ENCODE data around the gene BRAP.
"Not testable (repeated sequence)": the region's sequence is repeated elsewhere in the genome, so short reads cannot be mapped to it uniquely, and the experiment has no call there.

The BRAP gene, protein sequence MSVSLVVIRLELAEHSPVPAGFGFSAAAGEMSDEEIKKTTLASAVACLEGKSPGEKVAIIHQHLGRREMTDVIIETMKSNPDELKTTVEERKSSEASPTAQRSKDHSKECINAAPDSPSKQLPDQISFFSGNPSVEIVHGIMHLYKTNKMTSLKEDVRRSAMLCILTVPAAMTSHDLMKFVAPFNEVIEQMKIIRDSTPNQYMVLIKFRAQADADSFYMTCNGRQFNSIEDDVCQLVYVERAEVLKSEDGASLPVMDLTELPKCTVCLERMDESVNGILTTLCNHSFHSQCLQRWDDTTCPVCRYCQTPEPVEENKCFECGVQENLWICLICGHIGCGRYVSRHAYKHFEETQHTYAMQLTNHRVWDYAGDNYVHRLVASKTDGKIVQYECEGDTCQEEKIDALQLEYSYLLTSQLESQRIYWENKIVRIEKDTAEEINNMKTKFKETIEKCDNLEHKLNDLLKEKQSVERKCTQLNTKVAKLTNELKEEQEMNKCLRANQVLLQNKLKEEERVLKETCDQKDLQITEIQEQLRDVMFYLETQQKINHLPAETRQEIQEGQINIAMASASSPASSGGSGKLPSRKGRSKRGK

DNA sequence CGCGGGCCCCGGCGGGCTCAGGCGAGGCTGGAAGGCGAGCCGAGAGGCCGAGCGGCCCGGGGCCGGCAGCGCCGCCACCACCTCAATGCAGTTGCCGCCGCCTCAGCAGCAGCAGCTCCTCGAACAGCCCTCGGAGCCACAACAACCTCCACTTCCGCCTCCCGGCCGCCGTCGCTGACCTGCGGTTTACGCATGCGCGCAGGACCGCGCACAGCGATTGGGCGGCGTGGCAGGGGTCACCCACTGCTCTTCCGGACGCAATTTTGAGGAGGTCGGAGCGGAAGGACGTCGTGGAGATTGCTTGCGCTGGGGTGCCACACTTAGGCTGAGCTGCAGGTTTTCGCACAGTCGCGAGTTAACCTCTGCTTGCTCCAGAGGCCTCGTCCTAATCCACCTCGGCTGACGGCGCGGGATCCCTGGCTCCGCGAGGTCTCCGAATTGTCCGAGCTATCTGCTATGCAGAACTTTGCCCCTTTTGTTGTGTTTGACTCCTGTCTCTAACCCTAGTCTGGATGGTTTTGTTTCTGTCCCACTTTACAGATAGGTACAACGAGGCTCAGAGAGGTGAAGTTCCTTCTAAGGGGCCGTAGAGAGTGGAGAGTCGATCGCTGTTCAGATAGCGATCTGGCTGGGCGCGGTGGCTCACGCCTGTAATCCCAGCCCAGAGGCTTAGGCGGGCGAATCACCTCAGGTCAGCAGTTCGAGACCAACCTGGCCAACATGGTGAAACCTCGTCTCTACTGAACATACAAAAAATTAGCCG, at the start of gene BRAP, which contains the start of gene ACAD10:
TSS of gene BRAP (minus strand) at position 146 of the 763 bp plus-strand sequence. CDS start 164 bp downstream, outside the sequence.
TSS of gene ACAD10 (plus strand) at position 243 of the 763 bp plus-strand sequence. CDS start 6,657 bp downstream, outside the sequence.
- DNase-seq: peak; percentile 64

DNA sequence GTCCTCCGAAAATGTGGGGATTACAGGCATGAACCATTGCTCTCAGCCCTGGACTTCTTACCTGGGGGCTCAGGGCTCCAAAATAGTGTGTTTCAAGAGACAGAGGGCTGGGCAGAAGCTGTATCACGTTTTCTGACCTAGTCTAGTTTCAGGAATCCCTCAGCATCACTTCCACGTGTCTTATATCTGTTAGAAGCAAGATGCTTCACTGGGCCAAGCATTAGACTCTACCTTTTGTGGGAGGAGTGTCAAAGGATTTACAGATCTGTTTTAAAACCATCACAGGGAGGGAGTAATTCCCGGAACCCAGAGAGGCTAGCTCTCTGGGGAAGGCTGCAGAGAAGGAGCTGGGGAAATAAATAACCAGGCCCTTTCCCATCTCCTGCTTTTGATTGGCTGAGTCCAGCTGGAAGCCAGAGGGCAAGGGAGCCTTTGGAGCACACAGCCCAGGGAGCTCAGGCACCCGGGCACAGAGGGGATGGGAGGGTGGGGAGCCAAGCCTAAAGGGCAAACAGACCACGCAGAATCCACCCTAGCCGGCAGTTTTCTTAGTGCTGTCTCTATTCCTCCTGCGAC, 47.7 kb upstream of the BRAP start:
- DNase-seq: no peak

DNA sequence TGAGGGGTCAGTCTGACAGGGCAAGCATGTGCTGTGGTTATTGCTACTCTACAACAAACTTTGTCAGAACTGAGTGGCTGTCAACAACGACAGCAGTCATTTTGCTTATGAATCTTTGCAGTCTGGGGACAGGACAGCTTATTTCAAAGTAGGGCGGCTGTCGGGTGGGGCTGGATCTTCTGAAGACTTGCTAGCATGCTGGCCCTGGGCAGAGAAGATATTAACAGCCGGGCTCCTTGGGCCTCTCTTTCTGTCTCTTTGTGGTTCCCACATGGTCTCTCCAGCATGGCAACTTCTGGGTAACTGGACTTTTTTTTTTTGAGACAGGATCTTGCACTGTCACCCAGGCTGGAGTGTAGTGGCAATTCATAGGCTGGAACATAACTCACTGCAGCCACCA, 47.0 kb upstream of the BRAP start:
- no peak for DNase-seq

DNA sequence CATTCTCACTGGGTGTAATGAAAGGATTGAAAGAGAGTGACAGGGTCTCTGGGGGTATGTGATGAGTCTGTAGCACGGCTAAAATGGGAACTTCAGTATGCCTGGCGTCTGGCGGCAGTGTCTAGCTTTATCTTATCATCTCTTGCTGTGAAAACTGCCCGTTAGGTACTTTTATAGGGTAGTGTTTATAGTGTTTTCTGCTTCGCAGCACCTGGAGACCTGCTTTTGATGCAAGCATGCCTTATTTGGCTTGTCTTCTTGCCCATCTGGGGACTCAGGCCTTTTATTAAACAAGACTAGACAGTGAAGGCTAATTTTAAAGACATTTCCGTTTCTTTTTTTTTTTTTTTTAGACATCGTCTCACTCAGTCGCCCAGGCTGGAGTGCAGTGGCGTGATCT, 44.7 kb upstream of the BRAP start:
- DNase-seq: no peak

DNA sequence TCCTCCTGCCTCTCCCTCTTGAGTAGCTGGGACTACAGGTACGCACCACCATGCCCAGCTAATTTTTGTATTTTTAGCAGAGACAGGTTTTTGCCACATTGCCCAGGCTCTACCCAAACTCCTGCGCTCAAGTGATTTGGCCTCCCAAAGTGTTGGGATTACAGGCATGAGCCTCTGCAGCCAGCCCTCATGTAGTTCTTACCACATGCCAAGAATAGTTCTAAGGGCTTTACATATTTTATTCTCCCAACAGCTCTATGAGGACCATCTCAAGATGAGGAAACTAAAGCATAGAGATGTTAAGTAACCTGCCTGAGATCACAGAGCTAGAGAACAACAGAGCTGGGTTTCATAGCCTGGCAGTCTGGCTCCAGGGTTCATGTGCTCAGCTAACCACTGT, 43.0 kb upstream of the BRAP start:
- no peak for DNase-seq

DNA sequence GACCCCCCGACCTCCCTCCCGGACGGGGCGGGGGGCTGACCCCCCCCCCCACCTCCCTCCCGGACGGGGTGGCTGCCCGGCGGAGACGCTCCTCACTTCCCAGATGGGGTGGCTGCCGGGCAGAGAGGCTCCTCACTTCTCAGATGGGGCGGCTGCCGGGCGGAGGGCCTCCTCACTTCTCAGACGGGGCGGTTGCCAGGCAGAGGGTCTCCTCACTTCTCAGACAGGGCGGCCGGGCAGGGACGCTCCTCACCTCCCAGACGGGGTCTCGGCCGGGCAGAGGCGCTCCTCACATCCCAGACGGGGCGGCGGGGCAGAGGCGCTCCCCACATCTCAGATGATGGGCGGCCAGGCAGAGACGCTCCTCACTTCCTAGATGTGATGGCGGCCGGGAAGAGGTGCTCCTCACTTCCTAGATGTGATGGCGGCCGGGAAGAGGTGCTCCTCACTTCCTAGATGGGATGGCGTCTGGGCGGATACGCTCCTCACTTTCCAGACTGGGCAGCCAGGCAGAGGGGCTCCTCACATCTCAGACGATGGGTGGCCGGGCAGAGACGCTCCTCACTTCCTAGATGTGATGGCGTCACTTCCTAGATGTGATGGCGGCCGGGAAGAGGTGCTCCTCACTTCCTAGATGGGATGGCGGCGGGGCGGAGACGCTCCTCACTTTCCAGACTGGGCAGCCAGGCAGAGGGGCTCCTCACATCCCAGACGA, 38.0 kb upstream of the BRAP start:
- not testable (repeated sequence) for DNase-seq

DNA sequence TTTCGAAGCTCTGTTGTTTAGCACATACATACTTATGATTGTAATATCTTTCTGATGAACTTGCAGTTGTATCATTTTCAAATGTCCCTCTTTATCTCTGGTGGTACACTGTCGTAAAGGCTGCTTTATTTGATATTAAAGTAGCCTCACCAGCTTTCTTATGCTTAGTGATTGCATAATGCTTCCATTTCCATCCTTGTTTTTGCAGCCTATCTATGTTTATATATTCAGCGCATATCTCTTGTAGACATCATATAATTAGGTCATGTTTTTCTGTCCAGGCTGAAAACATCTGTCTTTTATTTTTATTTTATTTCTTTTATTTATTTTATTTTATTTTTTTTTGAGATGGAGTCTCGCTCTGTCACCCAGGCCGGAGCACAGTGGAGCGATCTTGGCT, 34.7 kb upstream of the BRAP start:
- DNase-seq: no peak

DNA sequence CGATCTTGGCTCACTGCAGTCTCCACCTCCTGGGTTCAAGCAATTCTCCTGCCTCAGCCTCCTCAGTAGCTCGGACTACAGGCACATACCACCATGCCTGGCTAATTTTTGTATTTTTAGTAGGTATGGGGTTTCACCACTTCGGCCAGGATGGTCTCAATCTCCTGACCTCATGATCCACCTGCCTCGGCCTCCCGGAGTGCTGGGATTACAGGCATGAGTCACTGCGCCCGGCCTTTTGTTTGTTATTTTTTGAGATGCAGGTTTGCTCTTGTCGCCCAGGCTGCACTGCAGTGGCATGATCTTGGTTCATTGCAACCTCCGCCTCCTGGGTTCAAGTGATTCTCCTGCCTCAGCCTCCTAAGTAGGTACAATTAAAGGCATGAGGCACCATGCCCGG, 33.6 kb upstream of the BRAP start:
- DNase-seq: not testable (repeated sequence)

DNA sequence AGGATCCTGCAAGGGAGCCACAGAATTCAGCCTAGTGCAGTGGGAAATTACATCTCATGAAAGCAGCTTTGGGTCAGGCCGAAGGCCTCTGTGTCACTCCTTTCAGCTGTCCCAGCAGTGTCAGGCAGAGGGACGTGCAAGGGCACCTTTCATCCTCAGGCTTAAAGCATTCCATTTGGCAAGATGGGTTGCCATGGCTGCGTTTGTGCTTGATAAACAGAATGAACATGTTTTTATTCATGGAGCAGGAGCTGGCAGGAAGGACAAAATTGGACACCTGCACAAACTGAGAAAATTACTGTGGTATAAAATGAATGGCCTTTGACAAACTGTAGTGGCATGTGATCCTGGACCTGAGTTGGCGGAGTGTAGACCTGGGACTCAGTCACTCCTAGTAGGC, 29.5 kb upstream of the BRAP start:
- no peak for DNase-seq

DNA sequence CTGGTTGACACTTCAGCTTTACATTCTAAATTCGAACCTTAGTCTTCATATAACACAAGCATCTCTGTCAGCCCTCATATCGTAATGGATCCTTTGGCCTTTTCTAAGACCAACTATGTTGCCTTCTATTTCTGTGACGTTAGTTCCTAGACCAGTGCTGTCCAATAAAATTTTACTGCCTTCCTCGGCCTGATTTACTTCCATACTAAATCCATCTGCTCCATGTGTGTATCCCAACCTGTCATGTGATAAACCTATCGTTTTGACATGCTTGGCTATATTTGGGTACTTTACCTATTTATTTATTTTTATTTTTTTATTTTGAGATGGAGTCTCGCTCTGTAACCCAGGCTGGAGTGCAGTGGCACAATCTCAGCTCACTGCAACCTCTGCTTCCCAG, 20.4 kb upstream of the BRAP start:
- no peak for DNase-seq

DNA sequence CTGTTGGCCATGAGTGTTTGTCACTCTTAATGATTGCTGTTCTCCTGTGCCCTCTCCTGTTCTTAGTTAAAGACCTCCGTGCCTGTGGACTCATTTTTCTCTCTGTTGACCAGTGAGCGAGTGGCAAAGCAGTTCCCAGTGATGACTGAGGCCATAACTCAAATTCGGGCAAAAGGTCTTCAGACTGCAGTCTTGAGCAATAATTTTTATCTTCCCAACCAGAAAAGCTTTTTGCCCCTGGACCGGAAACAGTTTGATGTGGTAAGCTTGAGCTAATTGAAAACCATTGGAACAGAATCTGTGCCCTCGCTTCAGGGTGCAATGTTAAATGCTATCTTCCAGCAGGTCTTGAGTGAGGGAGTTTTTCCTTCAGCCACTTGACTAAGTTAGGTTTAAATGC, 19.9 kb upstream of the BRAP start:
- no peak for DNase-seq

DNA sequence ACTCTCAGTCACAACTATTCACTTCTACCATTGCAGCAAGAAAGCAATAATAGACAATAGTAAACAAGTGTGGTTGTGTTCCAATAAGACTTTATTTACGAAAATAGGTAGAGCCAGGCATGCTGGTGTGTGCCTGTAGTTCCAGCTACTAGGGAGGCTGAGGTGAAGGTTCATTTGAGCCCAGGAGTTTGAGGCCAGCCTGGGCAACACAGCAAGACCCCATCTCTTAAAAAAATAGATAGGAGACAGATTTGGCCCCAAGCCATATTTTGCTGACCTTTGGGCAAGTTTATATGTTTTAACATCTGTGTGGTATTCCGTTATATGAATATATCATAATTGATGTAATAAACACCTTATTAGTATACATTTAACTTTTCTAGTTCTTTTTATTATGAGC, 14.2 kb upstream of the BRAP start:
- no peak for DNase-seq

DNA sequence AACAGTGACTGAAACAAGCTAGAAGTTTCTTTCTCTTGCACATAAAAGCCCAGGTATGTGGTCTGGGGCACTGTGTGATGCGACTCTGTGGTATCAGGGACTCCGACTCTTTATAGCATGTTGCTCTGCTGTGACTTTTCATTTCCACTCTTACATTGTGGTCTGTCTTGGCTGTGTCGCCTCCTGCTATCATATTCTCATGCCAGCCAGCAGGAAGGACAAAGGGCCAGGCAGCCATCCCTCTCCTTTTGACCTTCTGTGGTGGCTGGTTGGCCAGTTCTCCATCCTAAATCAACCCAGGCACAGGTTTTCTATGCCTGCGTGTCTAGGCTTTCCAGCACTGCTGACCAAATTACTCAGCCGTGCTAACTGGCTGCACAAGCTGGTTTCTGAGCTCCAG, 8.1 kb upstream of the BRAP start:
- no peak for DNase-seq

DNA sequence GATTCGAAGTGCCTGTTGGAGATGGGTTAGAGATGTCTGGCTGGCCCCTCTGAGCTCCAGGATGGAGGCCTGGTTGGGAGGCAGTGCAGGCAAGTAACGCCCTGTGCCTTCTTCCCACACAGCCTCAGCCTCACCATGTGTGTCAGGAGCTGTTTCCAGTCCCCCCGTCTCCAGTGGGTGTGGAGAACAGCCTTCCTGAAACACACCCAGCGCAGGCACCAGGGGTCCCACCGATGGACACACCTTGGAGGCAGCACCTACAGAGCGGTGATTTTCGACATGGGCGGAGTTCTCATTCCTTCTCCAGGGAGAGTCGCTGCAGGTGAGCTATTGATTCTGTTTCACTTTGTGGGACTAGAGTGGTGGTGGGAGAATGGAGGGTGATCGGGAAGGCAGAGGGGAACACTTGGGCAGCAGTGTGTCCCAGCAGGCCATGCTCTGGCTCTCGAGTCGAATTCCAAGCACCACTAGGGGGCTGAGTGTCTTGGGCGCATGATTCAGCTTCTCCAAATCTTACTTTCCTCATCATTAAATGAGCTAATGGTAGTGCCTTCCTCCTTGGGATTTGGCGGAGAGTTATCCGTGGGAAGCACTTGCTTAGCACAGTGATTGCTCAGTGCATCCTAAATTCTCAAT, 6.9 kb upstream of the BRAP start:
- DNase-seq: no peak

DNA sequence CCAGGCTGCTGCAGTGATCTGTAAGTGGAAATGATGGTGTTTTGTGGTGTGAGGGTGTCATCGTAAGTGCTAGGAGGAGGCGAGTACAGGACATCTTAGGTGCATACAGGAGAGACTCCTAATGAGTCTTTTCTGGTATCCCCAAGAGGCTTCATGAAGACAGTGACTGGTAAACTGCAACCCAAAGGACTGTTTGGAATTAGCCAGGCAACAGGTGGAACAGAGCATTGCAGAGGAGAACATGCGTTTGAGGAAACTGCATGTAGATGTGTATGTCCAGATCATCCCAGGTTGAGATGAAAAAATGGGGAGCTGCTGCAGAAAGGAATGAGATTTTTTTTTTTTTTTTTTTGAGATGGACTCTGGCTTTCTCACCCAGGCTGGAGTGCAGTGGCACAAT, 5.5 kb upstream of the BRAP start:
- no peak for DNase-seq

DNA sequence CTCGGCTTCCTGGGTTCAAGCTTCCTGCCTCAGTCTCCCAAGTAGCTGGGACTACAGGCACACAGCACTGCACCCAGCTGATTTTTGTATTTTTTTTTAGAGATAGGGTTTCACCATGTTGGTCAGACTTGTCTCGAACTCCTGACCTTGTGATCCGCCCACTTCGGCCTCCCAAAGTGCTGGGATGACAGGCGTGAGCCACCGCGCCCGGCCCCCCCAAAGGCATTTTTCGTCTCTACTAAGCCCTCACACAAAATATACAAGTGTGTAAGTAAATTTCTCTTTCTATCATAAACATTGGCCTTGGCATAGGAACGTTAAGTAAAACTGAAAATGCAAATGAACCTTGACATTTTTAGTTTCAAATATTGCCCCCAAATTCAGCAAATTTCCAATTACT, 2.2 kb upstream of the BRAP start:
- DNase-seq: no peak

DNA sequence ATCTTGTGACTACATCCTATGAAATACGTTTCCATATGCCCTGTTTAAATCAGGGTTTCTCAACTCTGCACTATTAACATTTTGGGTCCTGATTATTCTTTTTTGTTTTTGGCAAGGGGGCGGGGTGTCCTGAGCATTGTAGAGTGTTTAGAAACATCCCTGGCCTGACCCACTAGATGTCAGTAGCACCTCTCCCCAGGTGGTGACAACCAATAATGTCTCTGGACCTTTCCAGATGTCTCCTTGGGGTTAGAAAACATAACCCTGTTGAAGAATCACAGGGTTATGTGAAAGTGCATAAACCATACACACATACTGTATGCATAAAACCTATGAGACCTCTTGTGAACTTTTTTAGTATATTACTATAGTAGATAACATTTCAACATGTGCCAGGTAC, 1.5 kb upstream of the BRAP start:
- no peak for DNase-seq

DNA sequence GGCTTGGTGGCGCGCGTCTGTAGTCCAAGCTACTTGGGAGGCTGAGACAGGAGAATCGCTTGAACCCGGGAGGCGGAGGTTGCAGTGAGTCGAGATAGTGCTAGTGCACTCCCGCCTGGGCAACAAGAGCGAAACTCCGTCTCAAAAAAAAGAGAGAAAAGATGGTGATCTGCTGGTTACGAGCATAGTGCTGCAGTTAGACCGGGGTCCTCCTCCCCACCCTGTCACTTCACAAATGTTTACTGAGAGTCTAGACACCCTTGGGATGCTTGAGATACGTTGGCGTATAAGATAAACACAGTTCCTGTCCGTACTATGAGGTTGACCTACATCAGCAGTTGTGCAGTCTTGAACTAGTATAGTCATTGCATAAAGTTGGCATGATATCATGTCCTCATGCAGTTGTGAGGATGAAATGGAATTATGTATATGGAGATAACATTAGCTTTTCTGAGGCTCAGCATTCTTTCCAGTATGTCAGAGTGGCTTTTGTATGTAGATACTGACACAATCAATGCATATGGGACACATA, 884 bp upstream of the BRAP start:
- no peak for DNase-seq

DNA sequence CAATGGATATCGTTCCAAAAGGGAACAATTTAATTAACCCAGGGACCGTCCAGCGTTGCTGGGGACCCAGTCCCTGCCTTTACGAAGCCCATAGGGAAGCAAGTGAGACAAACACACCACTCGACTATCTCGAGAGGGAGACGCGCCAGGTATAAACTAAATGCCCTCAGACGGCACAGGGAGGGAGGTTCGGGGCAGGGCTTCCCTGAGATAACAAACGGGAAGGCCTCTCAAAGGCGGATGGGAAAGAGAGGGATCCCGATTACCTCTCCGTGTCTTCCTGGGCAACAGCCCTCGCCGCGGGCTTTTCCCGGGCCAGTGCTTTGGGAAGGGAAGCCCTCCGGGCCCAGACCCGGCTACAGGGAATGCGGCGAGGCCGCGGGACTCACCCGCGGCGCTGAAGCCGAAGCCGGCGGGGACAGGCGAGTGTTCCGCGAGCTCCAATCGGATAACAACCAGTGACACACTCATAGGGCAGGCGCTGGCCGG, 390 bp downstream of the BRAP start:
- no peak for DNase-seq

DNA sequence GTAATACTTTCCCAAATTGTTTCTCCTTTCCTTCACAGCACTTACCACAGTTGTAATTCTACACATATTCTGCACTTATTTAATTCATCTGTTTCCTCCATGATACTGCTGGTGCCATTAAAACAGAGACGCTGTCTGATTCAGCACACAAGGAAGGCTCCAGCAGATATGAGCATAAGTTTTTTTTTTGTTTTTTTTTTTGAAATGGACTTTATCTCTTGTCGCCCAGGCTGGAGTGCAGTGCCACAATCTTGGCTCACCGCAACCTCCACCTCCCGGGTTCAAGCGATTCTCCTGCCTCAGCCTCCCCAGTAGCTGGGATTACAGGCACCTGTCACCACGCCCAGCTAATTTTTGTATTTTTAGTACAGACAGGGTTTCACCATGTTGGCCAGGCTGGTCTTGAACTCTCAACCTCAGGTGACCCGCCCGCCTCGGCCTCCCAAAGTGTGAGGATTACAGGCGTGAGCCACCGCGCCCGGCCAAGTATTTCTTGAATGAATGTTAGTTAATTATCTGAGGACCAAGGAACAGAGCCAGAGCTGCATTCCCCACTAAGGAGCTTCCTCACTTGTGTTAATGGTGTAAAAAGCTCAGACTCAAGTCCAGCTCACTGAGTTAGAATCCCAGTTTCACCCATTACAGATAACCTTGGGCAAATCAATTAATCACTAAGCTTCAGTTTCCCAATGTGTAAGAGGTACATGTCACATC, 1.1 kb downstream of the BRAP start:
- not testable (repeated sequence) for DNase-seq

DNA sequence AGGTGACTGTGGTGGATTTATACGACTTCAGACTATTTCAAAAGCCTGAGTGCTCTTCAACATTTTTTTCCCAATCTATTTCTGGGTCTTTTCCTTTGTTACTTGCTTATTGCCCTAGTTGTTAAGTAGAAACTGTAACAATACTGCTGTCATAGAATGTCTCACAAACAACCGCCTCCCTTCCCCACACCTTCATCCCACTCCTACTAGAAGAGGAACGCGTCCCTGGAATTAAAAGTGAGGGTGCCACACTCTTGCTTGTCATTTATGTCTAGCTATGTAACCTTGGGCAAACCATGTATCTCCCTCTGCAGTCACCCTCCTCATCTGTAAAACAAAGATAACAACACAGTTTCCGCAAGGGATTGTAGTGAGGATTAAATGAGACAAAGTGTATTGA, 8.6 kb downstream of the BRAP start:
- DNase-seq: no peak
